GM12865 (cell line): Measurements from ENCODE around the gene ZBTB7C.

ENCODE experiments used
- DNase-seq: peaks from one replicate; pipeline ENCODE4 v3.0.0; 2010; ENCODE audit warnings: low read depth
- H3K4me3 ChIP-seq: 2 replicates; pipeline ENCODE4 v1.5.1; 2011; ENCODE audit warnings: mild to moderate bottlenecking, low read depth, low read length, control low read depth
- CTCF ChIP-seq: IDR thresholded peaks from 2 replicates; pipeline ENCODE4 v1.5.1; 2011; ENCODE audit warnings: low read length, control low read depth, low read depth, inconsistent platforms; ENCODE audit not compliant: insufficient read depth; ENCODE audit errors: missing control alignments

ZBTB7C gene

DNA sequence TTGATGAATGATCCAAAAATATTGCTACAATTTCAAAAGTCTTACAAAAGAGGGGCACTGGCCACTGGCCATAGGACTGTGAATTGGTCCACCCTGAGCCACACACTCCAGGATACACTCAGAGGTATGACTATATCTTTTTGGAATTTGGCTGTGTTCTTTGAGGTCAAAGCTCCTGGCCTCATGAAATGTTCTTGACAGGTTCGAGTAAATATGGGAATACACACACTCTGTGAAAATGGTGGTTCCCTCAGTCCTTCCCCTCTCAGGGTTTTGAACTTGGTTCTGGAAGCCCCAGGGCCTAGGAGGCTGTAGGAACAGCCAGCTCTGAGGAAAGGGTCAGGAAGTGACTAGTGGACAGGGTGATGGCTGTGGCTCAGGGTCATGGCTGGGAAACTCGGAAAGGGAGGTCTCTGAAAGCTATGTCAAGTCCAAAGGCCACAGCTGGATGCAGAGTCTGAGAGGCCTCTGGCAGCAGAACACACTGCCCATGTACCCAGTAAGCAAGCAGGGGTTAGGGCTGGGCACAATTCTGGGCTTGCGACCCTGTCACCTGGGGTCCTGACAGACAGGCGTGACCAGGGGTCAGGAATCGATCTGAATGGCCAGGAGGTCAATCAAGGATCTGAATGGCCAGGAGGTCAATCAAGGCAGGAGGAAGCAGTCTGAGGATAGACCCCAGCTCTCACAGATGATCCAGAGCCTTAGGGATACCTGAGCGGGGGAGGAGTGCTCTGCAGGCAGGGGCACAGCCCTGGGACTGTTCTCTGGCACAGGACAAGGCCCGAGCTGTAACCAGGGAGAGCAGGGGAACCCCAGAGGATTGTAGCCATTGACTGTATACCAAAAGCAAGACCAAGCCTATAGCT is 255.3 kb downstream of the ZBTB7C start:
- DNase-seq, result no peak
- TF ChIP-seq CTCF, result no peak
- no peak overlapping the region for H3K4me3 ChIP-seq

DNA sequence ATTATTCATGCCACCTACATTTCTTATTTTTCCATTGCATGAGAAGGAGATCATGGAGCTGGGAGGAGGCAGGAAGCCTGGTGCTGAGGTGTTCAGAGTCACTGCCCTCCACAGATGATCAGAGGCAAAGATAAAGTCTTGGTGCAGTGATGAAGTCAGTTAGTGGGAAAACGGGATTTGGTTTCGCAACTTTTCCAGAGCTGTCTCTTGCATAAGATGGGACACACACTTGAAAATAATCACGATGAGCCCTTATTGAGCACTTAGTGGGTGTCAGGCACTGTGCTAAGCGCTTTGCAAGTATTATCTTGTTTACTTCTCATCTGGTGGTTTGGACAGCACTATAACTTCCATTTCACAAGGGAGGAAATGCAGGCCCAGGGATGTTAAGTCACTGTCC is 256.6 kb downstream of the ZBTB7C start:
- DNase-seq, result no peak
- H3K4me3 ChIP-seq, result no peak overlapping the region
- no peak for TF ChIP-seq CTCF

DNA sequence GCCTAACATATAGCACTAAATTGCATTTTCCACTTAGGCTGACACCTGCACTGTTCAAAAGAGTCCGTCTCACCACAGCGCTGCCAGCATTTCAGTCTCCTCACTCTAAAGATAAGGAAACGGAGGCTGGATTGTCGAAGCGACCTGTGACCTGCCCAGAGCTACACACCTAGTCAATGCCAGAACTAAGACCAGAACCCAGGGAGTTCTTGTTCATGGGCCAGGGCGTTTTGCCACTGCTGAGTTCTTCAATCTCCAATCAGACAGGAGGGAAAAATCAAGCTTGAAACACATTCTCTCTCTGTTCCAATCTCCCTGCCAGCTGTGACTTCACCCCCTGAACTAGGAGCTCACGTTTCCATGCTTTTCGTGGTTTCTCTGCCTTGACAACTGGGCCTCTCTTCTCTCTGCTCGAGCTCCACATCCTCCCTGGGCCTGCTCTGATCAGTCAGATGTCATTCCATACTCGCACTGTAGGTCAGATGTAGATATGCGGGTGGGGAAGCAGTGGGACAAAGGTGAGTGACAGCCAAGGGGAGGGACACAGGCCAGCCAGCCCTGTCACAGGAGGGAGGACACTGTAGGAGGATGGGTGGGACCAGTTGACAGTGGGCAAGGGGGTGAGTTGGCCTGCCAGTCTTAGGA is 257.6 kb downstream of the ZBTB7C start:
- H3K4me3 ChIP-seq, result no peak overlapping the region
- no peak for TF ChIP-seq CTCF
- DNase-seq, result no peak

DNA sequence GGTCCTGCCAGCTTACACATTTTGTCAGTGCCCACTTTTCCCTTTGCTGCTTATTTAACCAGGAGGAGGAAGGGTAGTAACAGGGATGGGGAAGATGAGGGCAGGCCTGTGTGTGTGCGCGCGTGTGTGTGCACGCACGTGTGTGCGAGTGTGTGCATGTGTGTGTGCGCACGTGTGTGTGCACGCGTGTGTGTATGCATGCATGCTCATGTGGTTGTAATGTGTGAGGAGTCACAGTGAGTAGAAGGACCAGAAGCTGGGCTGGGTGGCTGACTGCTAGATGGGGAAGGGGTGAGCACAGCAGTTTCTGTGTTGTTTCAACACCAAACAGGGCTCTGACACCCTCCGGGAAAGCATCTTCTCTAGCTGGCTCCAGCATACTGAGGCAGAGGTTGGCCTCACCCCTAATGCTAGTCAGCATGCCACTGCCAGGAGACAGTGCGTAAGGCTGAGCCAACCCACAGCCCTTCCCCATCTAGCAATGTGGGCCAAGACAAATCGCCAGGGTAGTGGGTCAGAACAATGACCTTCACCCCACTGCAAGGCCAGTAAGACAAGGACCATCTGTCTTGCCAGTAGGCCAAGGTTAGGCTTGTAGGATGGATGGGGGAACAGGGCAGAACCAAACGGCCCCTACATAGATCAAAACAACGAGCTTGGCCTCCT is 260.0 kb downstream of the ZBTB7C start:
- TF ChIP-seq CTCF, result no peak
- no peak for DNase-seq
- no peak overlapping the region for H3K4me3 ChIP-seq

GRCh38 chr18:48142994-48143393 is 266.2 kb downstream of the ZBTB7C start:
- H3K4me3 ChIP-seq, result no peak overlapping the region
- no peak for TF ChIP-seq CTCF
- no peak for DNase-seq

- H3K4me3 ChIP-seq, result no peak overlapping the region
- DNase-seq, result no peak
- TF ChIP-seq CTCF, result no peak
These were observed 266.8 kb downstream of the ZBTB7C start for GRCh38 chr18:48142353-48142752.
